Esophagus (tissue), 2 donors: Measurements from ENCODE around the gene CIAPIN1. TPM values are rescaled to one million over a fixed set of nuclear protein-coding genes. Genes with fewer than 3 reads are reported as not detected.

Source experiments
- H3K27ac ChIP-seq, 2 donors: one replicate each; pipeline ENCODE4 v1.5.1; 2013; ENCODE audit warnings: low read depth in 2 of 2, mild to moderate bottlenecking in 2 of 2, inconsistent platforms in 1 of 2, low read length in 1 of 2, moderate library complexity in 1 of 2
- H3K27me3 ChIP-seq, 2 donors: one replicate each; pipeline ENCODE4 v1.6.1; 2013; ENCODE audit warnings: low read length in 2 of 2, control low read depth in 1 of 2, mild to moderate bottlenecking in 1 of 2; ENCODE audit not compliant: insufficient read depth in 2 of 2, control insufficient read depth in 1 of 2
- H3K36me3 ChIP-seq, 2 donors: one replicate each; pipeline ENCODE4 v1.6.1; 2013; ENCODE audit warnings: low read length in 1 of 2; ENCODE audit not compliant: control insufficient read depth in 2 of 2, insufficient read depth in 2 of 2
- H3K4me1 ChIP-seq, 2 donors: one replicate each; pipeline ENCODE4 v1.6.1; 2013; ENCODE audit warnings: low read length in 1 of 2; ENCODE audit not compliant: control insufficient read depth in 2 of 2, insufficient read depth in 2 of 2
- H3K4me3 ChIP-seq, 2 donors: one replicate each; pipeline ENCODE4 v1.5.1; 2013; ENCODE audit warnings: low read length in 2 of 2, mild to moderate bottlenecking in 2 of 2, low read depth in 1 of 2, moderate library complexity in 1 of 2
- H3K9me3 ChIP-seq, 2 donors: one replicate each; pipeline ENCODE4 v1.6.1; 2013; ENCODE audit warnings: mild to moderate bottlenecking in 2 of 2, low read depth in 1 of 2, low read length in 1 of 2, moderate library complexity in 1 of 2; ENCODE audit not compliant: control insufficient read depth in 2 of 2, insufficient read depth in 1 of 2
- WGBS, 2 donors: extraction: QIAGEN DNeasy Blood & Tissue Kit; methylation state at CpG; one replicate each; pipeline ENCODE4 v1.1.7; 2013; 5-methylcytosine and 5-hydroxymethylcytosine counted together
- polyA plus RNA-seq, 2 donors: library from polyadenylated mRNA; stranded (reverse); fragments of 200-250 nt; gene quantifications; one replicate each; pipeline ENCODE4 v1.2.3, GENCODE V29; 2013
- donor health status: healthy with polysubstance abuse.
- donor health status: Bipolar disorder and iron deficiency.

CIAPIN1 gene
- polyA plus RNA-seq, 2 donors = 11.7 to 31.6 TPM

DNA sequence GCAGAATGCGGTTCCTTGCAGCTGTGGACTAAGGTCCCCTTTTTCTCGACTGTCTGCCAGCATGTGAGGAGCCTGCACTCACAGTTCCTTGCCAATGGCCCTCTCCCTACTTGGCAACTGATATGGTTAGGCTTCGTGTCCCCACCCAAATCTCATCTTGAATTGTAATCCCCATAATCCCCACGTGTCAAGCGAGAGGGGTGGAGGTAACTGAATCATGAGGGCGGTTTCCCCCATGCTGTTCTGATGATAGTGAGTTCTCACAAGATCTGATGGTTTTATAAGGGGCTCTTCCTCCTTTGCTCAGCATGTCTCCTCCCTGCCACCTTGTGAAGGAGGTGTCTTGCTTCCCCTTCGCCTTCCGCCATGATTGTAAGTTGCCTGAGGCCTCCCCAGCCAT is 19.9 kb downstream of the CIAPIN1 start:
- Histone ChIP-seq H3K27ac (no peak overlapping the region), H3K27me3 (no peaks in the 10 kb centered on the region), H3K36me3 (peaks cover 15 to 23% of the 10 kb centered on the region in 2 donors), H3K4me1 (no peaks in the 10 kb centered on the region), H3K4me3 (no peak overlapping the region), H3K9me3 (no peaks in the 10 kb centered on the region)
- 68 to 70% methylated on average over 8 of the region's 8 CpGs for WGBS, 2 donors

DNA sequence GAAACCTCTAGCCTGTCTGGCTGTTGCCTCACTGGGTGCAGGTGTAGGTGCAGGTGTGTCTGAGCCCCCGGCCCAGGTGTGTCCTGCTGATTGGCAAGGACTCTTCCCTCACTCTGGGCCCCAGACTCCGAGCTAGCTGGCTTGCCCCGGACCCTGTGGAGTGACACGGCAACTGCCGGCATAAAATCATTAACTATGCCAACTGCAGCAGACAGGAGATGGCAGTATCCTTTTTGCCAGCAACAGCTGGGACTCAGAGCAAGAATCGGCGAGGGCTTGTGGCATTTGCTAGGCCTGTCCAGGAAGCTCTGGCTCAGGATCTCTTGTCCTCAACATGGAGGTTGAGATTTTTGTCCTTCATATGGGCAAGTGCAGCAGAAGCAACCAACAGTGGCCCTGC is 20.8 kb downstream of the CIAPIN1 start:
- Histone ChIP-seq H3K4me3 (no peak overlapping the region), H3K36me3 (peaks cover 15 to 17% of the 10 kb centered on the region in 2 donors), H3K27me3 (no peaks in the 10 kb centered on the region), H3K4me1 (no peaks in the 10 kb centered on the region), H3K9me3 (no peaks in the 10 kb centered on the region), H3K27ac (no peak overlapping the region)
- WGBS, 2 donors = 86 to 90% methylated on average over 7 of the region's 7 CpGs

DNA sequence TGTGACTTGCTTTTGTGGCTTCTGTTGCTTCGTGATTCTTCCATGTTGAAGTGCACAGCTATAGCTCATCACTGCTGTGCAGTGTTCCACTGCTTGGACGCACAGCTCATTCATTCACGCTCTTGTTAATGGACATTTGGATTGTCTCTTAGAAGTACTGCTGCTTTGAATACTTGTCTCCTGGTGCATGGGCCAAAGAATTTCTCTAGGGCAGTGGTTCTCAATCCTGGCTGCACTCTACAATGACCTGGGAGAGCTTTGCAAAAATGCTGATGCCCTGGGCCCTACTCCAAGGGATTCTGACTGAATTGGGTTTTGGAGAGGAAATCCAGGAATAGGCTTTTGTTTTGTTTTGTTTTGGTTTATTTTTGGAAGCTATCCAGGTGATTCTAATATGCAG is 22.6 kb downstream of the CIAPIN1 start:
- 67 to 88% methylated on average over 3 of the region's 3 CpGs for WGBS, 2 donors
- H3K4me3 ChIP-seq = no peak overlapping the region
- no peaks in the 10 kb centered on the region for H3K4me1 ChIP-seq
- H3K36me3 ChIP-seq = peaks cover 4 to 9% of the 10 kb centered on the region in 2 donors
- H3K9me3 ChIP-seq = no peaks in the 10 kb centered on the region
- H3K27me3 ChIP-seq = no peaks in the 10 kb centered on the region
- H3K27ac ChIP-seq = no peak overlapping the region

DNA sequence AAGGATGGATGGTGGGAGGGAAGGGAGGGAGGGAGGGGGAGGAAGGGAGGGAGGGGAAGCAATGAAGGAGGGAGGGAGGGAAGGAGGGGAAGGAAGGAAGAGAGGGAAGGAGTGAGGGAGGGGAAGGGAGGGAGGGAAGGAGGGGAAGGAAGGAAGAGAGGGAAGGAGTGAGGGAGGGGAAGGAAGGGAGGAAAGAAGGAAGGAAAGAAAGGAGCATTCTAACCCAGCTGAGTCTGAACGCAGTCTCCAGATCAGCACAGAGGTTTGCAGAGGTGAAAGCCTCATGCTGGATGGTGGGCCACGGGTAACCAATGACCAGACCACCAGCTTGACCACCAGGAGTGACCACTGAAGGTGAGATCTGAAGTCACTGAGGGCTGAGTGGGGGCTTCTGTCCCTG is 24.0 kb downstream of the CIAPIN1 start:
- Histone ChIP-seq H3K4me1 (no peaks in the 10 kb centered on the region), H3K4me3 (no peak overlapping the region), H3K27ac (no peak overlapping the region), H3K27me3 (no peaks in the 10 kb centered on the region), H3K9me3 (no peaks in the 10 kb centered on the region), H3K36me3 (no peaks in the 10 kb centered on the region)
- 81 to 84% methylated on average over 2 of the region's 2 CpGs for WGBS, 2 donors

DNA sequence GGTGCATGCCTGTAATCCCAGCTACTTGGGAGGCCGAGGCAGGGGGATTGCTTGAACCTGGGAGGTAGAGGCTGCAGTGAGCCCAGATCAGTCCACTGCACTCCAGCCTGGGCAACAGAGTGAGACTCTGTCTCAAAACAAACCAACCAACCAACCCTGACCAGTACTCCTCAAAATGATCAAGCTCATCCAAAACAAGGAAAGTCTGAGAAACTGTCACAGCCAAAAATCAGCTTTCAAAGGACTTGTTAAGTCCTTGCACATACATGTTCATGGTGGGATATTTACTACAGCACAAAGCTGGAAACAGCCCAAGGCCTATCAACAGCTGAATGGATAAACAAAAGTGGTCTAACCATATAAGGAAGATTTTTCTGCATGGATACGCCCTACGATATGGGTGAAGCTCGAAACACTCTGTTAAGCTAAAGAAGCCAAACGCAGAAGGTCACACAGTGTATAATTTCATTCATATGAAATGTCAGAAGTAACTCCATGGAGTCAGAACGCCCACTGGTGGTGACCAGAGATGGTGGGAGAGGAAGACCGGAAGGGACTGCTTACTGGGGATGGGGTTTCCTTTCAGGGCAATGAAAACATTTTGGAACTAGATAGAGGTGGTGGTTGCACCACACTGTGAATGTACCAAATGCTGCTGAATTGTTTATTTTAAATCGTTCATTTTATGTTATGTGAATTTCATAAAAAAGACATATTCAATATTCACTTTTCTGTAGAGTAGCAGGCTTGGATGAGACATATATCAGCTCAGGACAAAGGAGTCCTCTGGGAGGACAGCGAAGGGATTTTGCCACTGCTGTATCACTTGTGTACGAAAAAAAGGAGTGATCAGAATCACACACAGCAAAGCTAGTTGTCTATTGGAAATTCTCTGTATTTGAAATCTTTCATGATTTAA is 24.9 kb downstream of the CIAPIN1 start:
- H3K9me3 ChIP-seq = no peaks in the 10 kb centered on the region
- H3K27ac ChIP-seq = peak overlapping the region in 1 of 2 donors; percentile 30
- H3K27me3 ChIP-seq = no peaks in the 10 kb centered on the region
- H3K4me1 ChIP-seq = no peaks in the 10 kb centered on the region
- H3K4me3 ChIP-seq = no peak overlapping the region
- WGBS, 2 donors = 36 to 44% methylated on average over 10 of the region's 10 CpGs
- H3K36me3 ChIP-seq = no peaks in the 10 kb centered on the region

DNA sequence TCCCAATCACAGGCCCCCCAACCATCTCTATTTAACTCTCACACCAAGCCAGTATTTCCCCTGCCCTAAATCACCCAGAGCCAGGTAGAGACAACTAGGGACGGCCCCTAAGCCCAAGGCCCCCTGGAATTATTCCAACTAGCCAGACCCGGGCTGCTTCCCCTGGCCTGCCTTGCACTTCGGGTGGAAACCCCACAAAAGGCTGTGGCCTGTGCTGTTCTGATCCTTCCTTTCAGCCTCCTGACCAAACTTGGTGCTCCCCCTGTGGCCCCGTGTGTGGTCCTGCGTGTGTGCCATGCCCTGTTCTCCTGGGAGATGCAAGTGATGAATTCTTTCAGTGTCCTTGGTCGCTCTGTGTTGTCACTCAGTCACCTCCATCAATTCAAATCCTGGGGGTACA is 27.7 kb downstream of the CIAPIN1 start:
- Histone ChIP-seq H3K9me3 (no peaks in the 10 kb centered on the region), H3K4me3 (no peak overlapping the region), H3K36me3 (no peaks in the 10 kb centered on the region), H3K27me3 (no peaks in the 10 kb centered on the region), H3K4me1 (peaks cover 0 to 7% of the 10 kb centered on the region in 2 donors), H3K27ac (no peak overlapping the region)
- 69 to 78% methylated on average over 6 of the region's 6 CpGs for WGBS, 2 donors

DNA sequence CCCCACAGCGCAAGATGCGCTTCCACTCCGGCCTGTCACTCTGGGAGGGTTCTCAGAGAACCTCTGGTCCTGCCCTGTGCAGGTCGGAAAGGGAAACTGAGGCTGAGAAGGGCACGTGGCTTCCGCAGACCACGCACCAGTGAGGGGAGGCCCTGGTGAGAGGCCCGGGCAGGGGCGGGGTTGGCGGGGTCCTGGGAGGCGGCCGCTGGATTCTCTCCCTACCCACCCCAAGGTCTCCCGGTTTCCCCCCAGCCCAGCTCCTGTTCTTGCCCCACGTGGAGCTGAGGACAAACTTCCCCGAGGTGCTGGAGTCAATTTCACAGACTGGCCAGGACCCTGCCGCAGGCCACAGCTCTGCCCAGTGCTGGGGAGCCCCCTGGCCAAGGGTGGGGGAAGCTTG is 31.1 kb downstream of the CIAPIN1 start:
- Histone ChIP-seq H3K9me3 (no peaks in the 10 kb centered on the region), H3K27ac (no peak overlapping the region), H3K27me3 (no peaks in the 10 kb centered on the region), H3K4me3 (no peak overlapping the region), H3K36me3 (no peaks in the 10 kb centered on the region), H3K4me1 (peaks cover 0 to 7% of the 10 kb centered on the region in 2 donors)
- WGBS, 2 donors = 85 to 89% methylated on average over 16 of the region's 16 CpGs

DNA sequence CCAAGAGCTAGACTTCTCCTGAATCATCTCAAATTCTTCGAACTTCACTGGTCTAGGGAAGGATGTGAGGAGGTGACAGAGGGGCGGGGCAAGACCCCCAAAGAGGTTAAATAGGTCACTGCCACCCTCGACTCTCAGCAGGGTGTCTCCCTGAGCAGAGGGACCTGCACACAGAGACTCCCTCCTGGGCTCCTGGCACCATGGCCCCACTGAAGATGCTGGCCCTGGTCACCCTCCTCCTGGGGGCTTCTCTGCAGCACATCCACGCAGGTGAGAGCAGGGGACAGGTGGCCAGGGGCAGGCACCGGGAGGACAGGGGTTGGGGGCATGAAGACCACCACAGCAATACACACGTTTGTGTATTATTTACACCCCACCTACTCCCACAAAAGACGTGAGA is 33.5 kb downstream of the CIAPIN1 start:
- H3K27me3 ChIP-seq = no peaks in the 10 kb centered on the region
- peaks cover 0 to 16% of the 10 kb centered on the region in 2 donors for H3K4me1 ChIP-seq
- H3K27ac ChIP-seq = no peak overlapping the region
- WGBS, 2 donors = 56 to 74% methylated on average over 7 of the region's 7 CpGs
- no peaks in the 10 kb centered on the region for H3K9me3 ChIP-seq
- no peaks in the 10 kb centered on the region for H3K36me3 ChIP-seq
- H3K4me3 ChIP-seq = no peak overlapping the region

DNA sequence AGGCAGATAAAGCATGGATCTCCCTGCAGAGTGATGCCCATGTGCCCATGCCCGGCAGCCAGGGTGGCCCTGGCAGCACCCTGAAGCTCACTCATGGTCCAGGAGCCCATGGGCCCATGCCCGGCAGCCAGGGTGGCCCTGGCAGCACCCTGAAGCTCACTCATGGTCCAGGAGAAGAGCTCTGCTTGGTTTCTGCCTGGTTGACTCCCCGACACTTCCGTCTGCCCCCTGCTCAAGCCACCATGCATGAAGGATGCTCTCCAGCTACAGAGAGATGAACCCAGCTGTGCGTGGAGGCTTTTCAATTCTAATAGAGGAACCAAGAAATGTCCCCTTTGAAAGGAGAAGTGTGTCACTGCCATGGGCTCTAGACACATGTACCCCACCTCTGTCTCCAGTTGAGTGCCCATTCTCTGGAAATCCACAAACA is 33.9 kb downstream of the CIAPIN1 start:
- Histone ChIP-seq H3K36me3 (no peaks in the 10 kb centered on the region), H3K27ac (no peak overlapping the region), H3K4me3 (no peak overlapping the region), H3K27me3 (no peaks in the 10 kb centered on the region), H3K4me1 (peaks cover 0 to 16% of the 10 kb centered on the region in 2 donors), H3K9me3 (no peaks in the 10 kb centered on the region)
- 84 to 91% methylated on average over 5 of the region's 5 CpGs for WGBS, 2 donors

DNA sequence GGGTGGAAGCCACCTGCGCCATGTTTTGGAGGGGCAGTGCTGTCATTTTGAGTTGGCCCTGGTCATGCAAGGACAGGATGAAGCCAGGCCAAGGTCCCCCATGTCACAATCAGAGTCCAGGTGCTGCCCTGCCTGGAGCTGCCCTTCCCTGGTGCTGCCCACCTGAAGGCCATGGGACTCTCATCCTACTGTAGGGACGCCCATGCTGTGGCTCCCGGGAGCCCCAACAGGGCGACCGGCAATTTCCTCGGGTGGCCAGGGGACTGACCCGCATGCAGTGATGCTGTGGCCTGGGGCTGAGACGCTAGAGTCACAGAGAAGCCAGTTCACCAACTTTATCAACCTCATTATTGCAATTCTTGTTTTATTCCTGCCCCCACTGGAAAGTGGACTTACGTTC is 34.6 kb downstream of the CIAPIN1 start:
- Histone ChIP-seq H3K4me3 (no peak overlapping the region), H3K36me3 (no peaks in the 10 kb centered on the region), H3K9me3 (no peaks in the 10 kb centered on the region), H3K27me3 (no peaks in the 10 kb centered on the region), H3K4me1 (peaks cover 0 to 16% of the 10 kb centered on the region in 2 donors), H3K27ac (no peak overlapping the region)
- WGBS, 2 donors = 91 to 93% methylated on average over 9 of the region's 9 CpGs
